ENCODE measurements around the gene LCN2.
A peak's percentile ranks its signal among the peaks of the same experiment; 100 is the strongest.
"Not testable (repeated sequence)": the region's sequence is repeated elsewhere in the genome, so short reads cannot be mapped to it uniquely, and the experiment has no call there.

Gene LCN2

GRCh38 chr9:128128836-128129590 lies 20.2 kb upstream of the LCN2 start:
- DNase-seq, result no peak

- DNase-seq, result peak; percentile 58
Measured at GRCh38 chr9:128129976-128130590, 19.2 kb upstream of the LCN2 start.

GRCh38 chr9:128130651-128131050 lies 18.6 kb upstream of the LCN2 start:
- DNase-seq, result not testable (repeated sequence)

- not testable (repeated sequence) for DNase-seq
Measured at GRCh38 chr9:128131346-128131745, 17.9 kb upstream of the LCN2 start.

- DNase-seq, result not testable (repeated sequence)
Measured at GRCh38 chr9:128132139-128132538, 17.1 kb upstream of the LCN2 start.

DNA sequence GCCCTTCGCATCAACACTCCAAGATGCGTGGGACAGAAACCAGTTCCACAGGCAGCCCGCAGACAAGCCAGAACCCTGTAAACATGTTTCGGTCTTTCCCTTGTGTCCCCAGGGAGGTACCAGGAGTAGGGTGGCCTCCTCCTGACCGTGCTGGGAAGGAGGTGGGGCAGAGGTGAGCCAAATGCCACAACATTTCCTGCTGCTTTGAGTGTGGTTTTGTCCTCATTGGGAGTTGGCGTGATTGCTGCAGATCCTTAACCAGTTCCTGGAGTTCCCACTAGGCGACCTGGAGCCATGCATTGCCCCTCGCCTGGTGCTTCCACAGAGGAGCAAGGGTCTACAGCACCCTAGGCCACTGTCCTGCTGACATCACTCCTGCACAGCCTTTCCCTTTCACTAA lies 13.7 kb upstream of the LCN2 start:
- DNase-seq, result not testable (repeated sequence)

- DNase-seq, result no peak
Measured at GRCh38 chr9:128136816-128137793, 12.1 kb upstream of the LCN2 start.

DNA sequence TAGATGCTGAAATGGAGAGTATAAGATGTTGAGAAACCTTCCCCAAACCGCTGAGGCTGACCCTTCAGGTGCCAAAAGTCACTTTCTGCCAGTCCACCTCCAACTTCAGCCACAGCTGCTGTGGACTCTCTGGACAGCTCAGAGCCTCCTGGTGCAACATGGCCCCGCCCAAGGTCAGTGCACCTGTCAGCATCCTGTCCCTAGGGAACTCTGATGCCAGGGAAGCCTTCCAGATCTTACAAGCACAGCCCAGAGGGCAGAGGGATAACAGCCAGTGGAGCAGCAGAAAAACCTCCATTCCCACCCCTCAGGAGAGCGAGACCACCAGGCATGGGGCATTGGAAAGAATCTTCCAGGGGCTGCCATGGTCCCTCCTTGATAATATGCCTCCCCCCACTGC lies 11.3 kb upstream of the LCN2 start:
- no peak for DNase-seq

GRCh38 chr9:128139621-128140020 lies 9.6 kb upstream of the LCN2 start:
- DNase-seq, result no peak

- no peak for DNase-seq
Measured at GRCh38 chr9:128141604-128142003, 7.6 kb upstream of the LCN2 start.

DNA sequence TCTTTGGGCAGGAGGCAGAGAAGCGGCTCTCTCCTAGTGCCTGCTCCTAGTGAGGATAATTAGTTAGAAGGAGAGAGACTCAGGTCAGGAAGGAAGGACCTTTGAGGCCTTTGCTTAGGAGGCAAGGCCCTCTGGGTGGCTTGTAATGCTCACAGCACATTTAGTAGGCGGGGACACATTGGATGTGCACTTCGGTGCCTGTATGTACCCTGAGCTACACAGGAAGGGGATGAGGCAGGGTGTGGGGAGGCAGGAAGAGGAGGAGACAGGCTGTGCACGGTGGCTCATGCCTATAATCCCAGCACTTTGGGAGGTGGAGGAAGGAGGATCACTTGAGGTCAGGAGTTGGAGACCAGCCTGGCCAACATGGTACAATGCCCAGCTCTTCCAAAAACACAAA lies 7.2 kb upstream of the LCN2 start:
- DNase-seq, result no peak

DNA sequence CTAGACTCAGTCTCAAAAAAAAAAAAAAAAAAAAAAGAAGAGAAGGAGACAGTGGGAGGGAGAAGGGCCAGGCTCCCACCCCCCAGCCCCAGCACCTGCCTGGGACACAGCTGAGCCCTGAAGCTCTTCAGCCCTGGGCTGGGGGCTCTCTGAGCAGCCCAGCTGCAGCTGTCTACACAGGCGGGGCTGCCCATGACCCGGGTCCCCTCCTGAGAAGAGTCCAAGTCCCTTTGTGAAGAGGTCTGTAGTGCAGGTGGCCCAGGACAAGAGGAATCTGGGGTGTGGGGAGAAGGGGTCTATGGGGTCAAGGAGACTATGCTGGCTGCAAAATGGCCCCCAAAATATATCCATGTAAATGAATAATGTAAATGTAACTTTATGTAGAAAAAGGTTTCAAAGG lies 6.7 kb upstream of the LCN2 start:
- DNase-seq, result no peak

- DNase-seq, result no peak
Measured at GRCh38 chr9:128143525-128144238, 5.6 kb upstream of the LCN2 start.

- no peak for DNase-seq
Measured at GRCh38 chr9:128144239-128145181, 4.7 kb upstream of the LCN2 start.

- DNase-seq, result no peak
Measured at GRCh38 chr9:128145536-128145935, 3.7 kb upstream of the LCN2 start.

GRCh38 chr9:128145951-128146351 lies 3.3 kb upstream of the LCN2 start:
- no peak for DNase-seq

- no peak for DNase-seq
Measured at GRCh38 chr9:128146591-128147120, 2.6 kb upstream of the LCN2 start.

- DNase-seq, result no peak
Measured at GRCh38 chr9:128148509-128149000, 698 bp upstream of the LCN2 start.

GRCh38 chr9:128149951-128150593 lies 819 bp downstream of the LCN2 start:
- DNase-seq, result no peak

DNA sequence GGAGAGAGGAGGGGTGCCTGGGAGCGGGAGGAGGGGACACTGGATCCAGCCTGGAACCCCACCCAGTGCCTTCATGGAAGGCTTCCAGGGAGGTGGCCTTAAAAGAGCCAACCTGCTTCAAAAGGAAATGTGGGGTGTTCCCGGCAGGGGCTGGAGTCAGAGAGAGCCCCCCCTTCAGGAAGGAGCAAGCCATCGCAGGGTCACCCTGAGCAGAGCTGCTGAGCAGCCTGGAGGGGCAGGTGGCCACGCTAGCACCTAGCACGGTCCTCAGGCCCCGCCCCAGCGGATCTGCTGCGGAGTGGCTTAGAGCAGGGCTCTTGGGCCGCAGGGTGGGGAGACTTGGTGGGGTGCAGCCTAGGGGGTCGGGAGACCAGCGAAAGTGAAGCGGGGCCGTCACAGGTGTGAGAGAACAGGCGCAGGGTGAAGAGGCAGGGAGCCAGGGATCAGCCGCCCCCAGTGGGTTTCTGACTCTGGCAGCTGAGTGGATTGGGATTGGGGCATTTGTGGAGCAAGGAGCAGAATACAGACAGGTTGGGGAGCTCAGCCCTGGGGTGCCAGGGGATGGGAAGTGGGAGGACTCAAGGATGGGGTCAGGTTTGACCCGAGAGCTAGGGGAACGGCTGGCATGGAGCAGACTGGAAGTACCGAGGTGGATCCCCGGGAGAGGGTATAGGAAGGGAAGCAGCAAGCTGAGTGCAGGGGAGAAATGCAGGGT lies 1.5 kb downstream of the LCN2 start:
- DNase-seq, result no peak
